Natural killer cell (primary cell): Measurements from ENCODE around the gene C1orf21. TPM values are rescaled to one million over a fixed set of nuclear protein-coding genes. Genes with fewer than 3 reads are reported as not detected.

Experiments
- ATAC-seq, 3 donors: fragments of 150-1000 bp in 2 of 3; fragments of 200-7000 bp in 1 of 3; cut with Tn5 transposase; 1 replicate in 1 of 3; 2 replicates in 2 of 3; pipeline ENCODE4 v1.10.0; 2021; ENCODE audit warnings: mild to moderate bottlenecking in 2 of 3, moderate library complexity in 2 of 3
- DNase-seq, 2 donors: peaks; one replicate each; pipeline versions ENCODE4 v3.0.0 to v3.0.0-alpha.2; 2013 to 2021; ENCODE audit warnings: mixed read lengths in 1 of 2
- H3K27ac ChIP-seq: one replicate; pipeline ENCODE4 v1.5.1; 2013; ENCODE audit warnings: mild to moderate bottlenecking, low read length
- H3K27me3 ChIP-seq: one replicate; pipeline ENCODE4 v1.6.1; 2013; ENCODE audit warnings: low read length; ENCODE audit not compliant: control insufficient read depth, insufficient read depth
- H3K36me3 ChIP-seq: one replicate; pipeline ENCODE4 v1.6.1; 2013; ENCODE audit warnings: low read length; ENCODE audit not compliant: control insufficient read depth, insufficient read depth
- H3K4me1 ChIP-seq: one replicate; pipeline ENCODE4 v1.6.1; 2013; ENCODE audit warnings: low read length; ENCODE audit not compliant: control insufficient read depth, insufficient read depth
- H3K4me3 ChIP-seq: one replicate; pipeline ENCODE4 v1.5.1; 2013; ENCODE audit warnings: low read length
- H3K9me3 ChIP-seq: one replicate; pipeline ENCODE4 v1.6.1; 2013; ENCODE audit warnings: low read length; ENCODE audit not compliant: control insufficient read depth, insufficient read depth
- H3K27ac Mint-ChIP-seq, 2 donors: one replicate each; pipeline ENCODE4 v1.8.0; 2022; ENCODE audit warnings: mild to moderate bottlenecking in 2 of 2, mixed read lengths in 2 of 2, moderate library complexity in 1 of 2
- H3K27me3 Mint-ChIP-seq, 2 donors: one replicate each; pipeline ENCODE4 v1.8.0; 2022; ENCODE audit warnings: low read depth in 2 of 2, mixed read lengths in 2 of 2
- H3K36me3 Mint-ChIP-seq: one replicate; pipeline ENCODE4 v1.8.0; 2022; ENCODE audit warnings: mixed read lengths
- H3K4me1 Mint-ChIP-seq, 2 donors: one replicate each; pipeline ENCODE4 v1.8.0; 2022; ENCODE audit warnings: mixed read lengths in 2 of 2
- H3K4me3 Mint-ChIP-seq: one replicate; pipeline ENCODE4 v1.8.0; 2022; ENCODE audit warnings: mild to moderate bottlenecking, moderate library complexity, mixed read lengths
- H3K9me3 Mint-ChIP-seq, 2 donors: one replicate each; pipeline ENCODE4 v1.8.0; 2022; ENCODE audit warnings: mixed read lengths in 2 of 2
- CTCF ChIP-seq: fragments of 200-600 bp; IDR thresholded peaks from one replicate; pipeline ENCODE4 v1.8.0; 2022; ENCODE audit warnings: antibody characterized with exemption
- WGBS: methylation state at CpG from one replicate; pipeline ENCODE4 v1.1.7; 2013; ENCODE audit warnings: missing lambda C conversion rate; ENCODE audit not compliant: insufficient coverage; 5-methylcytosine and 5-hydroxymethylcytosine counted together
- intact Hi-C: fragments of 100-400 bp; cut with micrococcal nuclease; formaldehyde crosslinking; loops from one replicate; pipeline ENCODE4 v1.14.2; 2022
- total RNA-seq, 4 donors: library from RNA; stranded (reverse); fragments of 120-200 nt in 1 of 4; gene quantifications; one replicate each; pipeline versions ENCODE4 v1.2.3 to v1.2.4, GENCODE V29; 2013 to 2022

Gene C1orf21
- total RNA-seq, 3 donors from 2014 or later (not counting 1 experiment from before 2014, with no cell fraction given) = 84.3 to 111 (median 88.3) TPM

- H3K4me1 ChIP-seq = no peaks in the 10 kb centered on the region
Observed at GRCh38 chr1:184644771-184645170, 257.9 kb downstream of the C1orf21 start.

GRCh38 chr1:184646178-184646701 is 259.4 kb downstream of the C1orf21 start:
- Mint-ChIP-seq H3K4me3 (no peak overlapping the region), H3K4me1 (no peaks in the 10 kb centered on the region), H3K27me3 (peaks cover 0 to 7% of the 10 kb centered on the region in 2 donors), H3K9me3 (no peaks in the 10 kb centered on the region), H3K27ac (no peak overlapping the region), H3K36me3 (no peaks in the 10 kb centered on the region)
- 87% methylated on average over 3 of the region's 3 CpGs for WGBS
- no peak for ATAC-seq
- Histone ChIP-seq H3K9me3 (no peaks in the 10 kb centered on the region), H3K27me3 (no peaks in the 10 kb centered on the region), H3K36me3 (no peaks in the 10 kb centered on the region), H3K27ac (no peak overlapping the region), H3K4me3 (no peak overlapping the region), H3K4me1 (no peaks in the 10 kb centered on the region)
- TF ChIP-seq CTCF = no peak
- intact Hi-C loops = no loop called here
- no peak for DNase-seq

More at GRCh38 chr1:184644771-184645170, 257.9 kb downstream of the C1orf21 start:
- no peak for ATAC-seq
- intact Hi-C loops = no loop called here
- no peaks in the 10 kb centered on the region for H3K9me3 Mint-ChIP-seq
- no peaks in the 10 kb centered on the region for H3K9me3 ChIP-seq
- no peak overlapping the region for H3K4me3 ChIP-seq
- H3K36me3 Mint-ChIP-seq = no peaks in the 10 kb centered on the region
- no peak for DNase-seq
- H3K36me3 ChIP-seq = no peaks in the 10 kb centered on the region
- H3K4me1 Mint-ChIP-seq = no peaks in the 10 kb centered on the region
- no peaks in the 10 kb centered on the region for H3K27me3 Mint-ChIP-seq
- TF ChIP-seq CTCF = no peak
- H3K27ac ChIP-seq = no peak overlapping the region
- no peaks in the 10 kb centered on the region for H3K27me3 ChIP-seq
- 90% methylated on average over 11 of the region's 11 CpGs for WGBS
- H3K4me3 Mint-ChIP-seq = no peak overlapping the region
- H3K27ac Mint-ChIP-seq = no peak overlapping the region

GRCh38 chr1:184646824-184647223 is 260.0 kb downstream of the C1orf21 start:
- no peak for ATAC-seq
- 94% methylated on average over 3 of the region's 3 CpGs for WGBS
- H3K36me3 Mint-ChIP-seq = no peaks in the 10 kb centered on the region
- no peak overlapping the region for H3K4me3 ChIP-seq
- no peak for TF ChIP-seq CTCF
- no peaks in the 10 kb centered on the region for H3K4me1 ChIP-seq
- intact Hi-C loops = no loop called here
- no peak overlapping the region for H3K27ac ChIP-seq
- peaks cover 0 to 2% of the 10 kb centered on the region in 2 donors for H3K9me3 Mint-ChIP-seq
- no peaks in the 10 kb centered on the region for H3K4me1 Mint-ChIP-seq
- no peaks in the 10 kb centered on the region for H3K9me3 ChIP-seq
- H3K36me3 ChIP-seq = no peaks in the 10 kb centered on the region
- H3K27me3 ChIP-seq = no peaks in the 10 kb centered on the region
- no peak for DNase-seq
- no peak overlapping the region for H3K27ac Mint-ChIP-seq
- peaks cover 0 to 7% of the 10 kb centered on the region in 2 donors for H3K27me3 Mint-ChIP-seq
- no peak overlapping the region for H3K4me3 Mint-ChIP-seq

- Histone ChIP-seq H3K4me3 (no peak overlapping the region), H3K36me3 (no peaks in the 10 kb centered on the region), H3K4me1 (no peaks in the 10 kb centered on the region), H3K27me3 (no peaks in the 10 kb centered on the region), H3K27ac (no peak overlapping the region), H3K9me3 (no peaks in the 10 kb centered on the region)
- WGBS = 92% methylated on average over 4 of the region's 4 CpGs
- Mint-ChIP-seq H3K27me3 (peaks cover 0 to 7% of the 10 kb centered on the region in 2 donors), H3K4me1 (no peaks in the 10 kb centered on the region), H3K27ac (no peak overlapping the region), H3K36me3 (no peaks in the 10 kb centered on the region), H3K4me3 (no peak overlapping the region), H3K9me3 (peaks cover 0 to 2% of the 10 kb centered on the region in 2 donors)
- TF ChIP-seq CTCF = no peak
- ATAC-seq (no peak), DNase-seq (no peak)
- intact Hi-C loops = no loop called here
Observed at GRCh38 chr1:184647471-184647870, 260.6 kb downstream of the C1orf21 start.
